Measurements from ENCODE around the gene CEP72. TPM values are rescaled to one million over a fixed set of nuclear protein-coding genes. Genes with fewer than 3 reads are reported as not detected.
A peak's percentile ranks its signal among the peaks of the same experiment; 100 is the strongest.

CEP72 gene
- total RNA-seq, 1 donor from 2014 or later = 27.2 TPM

- Mint-ChIP-seq H3K36me3 (ENCODE audit: low read depth) (no peaks in the 10 kb centered on the region), H3K4me3 (no peak overlapping the region), H3K27ac (ENCODE audit: unreplicated experiment) (no peak overlapping the region), H3K4me1 (peaks cover 3% of the 10 kb centered on the region), H3K27me3 (ENCODE audit: low read depth) (peaks cover 68% of the 10 kb centered on the region), H3K9me3 (no peaks in the 10 kb centered on the region)
- no peak for TF ChIP-seq CTCF (conservative IDR thresholded peaks at IDR 0.05)
- DNase-seq (ENCODE audit: low read depth, low spot score) = no peak
Measured at GRCh38 chr5:584216-584615, 27.9 kb upstream of the CEP72 start.

- Mint-ChIP-seq H3K9me3 (no peaks in the 10 kb centered on the region), H3K4me1 (peaks cover 3% of the 10 kb centered on the region), H3K27ac (ENCODE audit: unreplicated experiment) (no peak overlapping the region), H3K27me3 (ENCODE audit: low read depth) (peaks cover 73% of the 10 kb centered on the region), H3K36me3 (ENCODE audit: low read depth) (no peaks in the 10 kb centered on the region), H3K4me3 (no peak overlapping the region)
- no peak for DNase-seq (ENCODE audit: low read depth, low spot score)
- no peak for TF ChIP-seq CTCF (conservative IDR thresholded peaks at IDR 0.05)
Measured at GRCh38 chr5:584846-585245, 27.3 kb upstream of the CEP72 start.

DNA sequence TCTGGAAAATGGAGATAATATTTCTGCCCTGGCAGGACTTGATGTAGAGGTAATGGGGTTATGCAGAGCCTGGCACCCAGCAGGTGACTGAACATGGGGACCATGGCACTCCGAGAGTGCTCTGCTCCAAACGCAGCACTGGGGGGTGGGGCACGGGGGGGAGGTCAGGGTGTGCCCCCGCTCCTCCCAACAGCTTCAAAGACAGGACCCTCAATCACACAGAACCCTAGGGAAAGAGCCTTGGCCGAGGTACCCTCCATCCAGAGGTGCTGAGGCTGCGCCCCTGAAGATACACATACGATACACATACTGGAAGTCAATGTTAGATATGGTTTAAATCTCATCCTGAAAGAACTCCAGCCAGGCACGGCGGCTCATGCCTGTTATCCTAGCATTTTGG is 26.6 kb upstream of the CEP72 start:
- TF ChIP-seq CTCF (conservative IDR thresholded peaks at IDR 0.05) = no peak
- Mint-ChIP-seq H3K4me3 (no peak overlapping the region), H3K9me3 (no peaks in the 10 kb centered on the region), H3K36me3 (ENCODE audit: low read depth) (no peaks in the 10 kb centered on the region), H3K27me3 (ENCODE audit: low read depth) (peaks cover 74% of the 10 kb centered on the region), H3K4me1 (peaks cover 3% of the 10 kb centered on the region), H3K27ac (ENCODE audit: unreplicated experiment) (no peak overlapping the region)
- DNase-seq (ENCODE audit: low read depth, low spot score) = no peak

GRCh38 chr5:585962-586628 is 26.0 kb upstream of the CEP72 start:
- H3K9me3 Mint-ChIP-seq = no peaks in the 10 kb centered on the region
- no peak overlapping the region for H3K4me3 Mint-ChIP-seq
- peaks cover 74% of the 10 kb centered on the region for H3K27me3 Mint-ChIP-seq (ENCODE audit: low read depth)
- TF ChIP-seq CTCF (conservative IDR thresholded peaks at IDR 0.05) = no peak
- no peak for DNase-seq (ENCODE audit: low read depth, low spot score)
- no peaks in the 10 kb centered on the region for H3K36me3 Mint-ChIP-seq (ENCODE audit: low read depth)
- peaks cover 3% of the 10 kb centered on the region for H3K4me1 Mint-ChIP-seq
- peak overlapping the region; percentile 52 for H3K27ac Mint-ChIP-seq (ENCODE audit: unreplicated experiment)

- no peaks in the 10 kb centered on the region for H3K36me3 Mint-ChIP-seq (ENCODE audit: low read depth)
- no peak for DNase-seq (ENCODE audit: low read depth, low spot score)
- no peak for TF ChIP-seq CTCF (conservative IDR thresholded peaks at IDR 0.05)
- no peak overlapping the region for H3K4me3 Mint-ChIP-seq
- H3K4me1 Mint-ChIP-seq = peaks cover 3% of the 10 kb centered on the region
- no peak overlapping the region for H3K27ac Mint-ChIP-seq (ENCODE audit: unreplicated experiment)
- peaks cover 74% of the 10 kb centered on the region for H3K27me3 Mint-ChIP-seq (ENCODE audit: low read depth)
- no peaks in the 10 kb centered on the region for H3K9me3 Mint-ChIP-seq
Measured at GRCh38 chr5:586751-587285, 25.3 kb upstream of the CEP72 start.
